ENCODE measurements around the gene STOML3.

The STOML3 gene, protein sequence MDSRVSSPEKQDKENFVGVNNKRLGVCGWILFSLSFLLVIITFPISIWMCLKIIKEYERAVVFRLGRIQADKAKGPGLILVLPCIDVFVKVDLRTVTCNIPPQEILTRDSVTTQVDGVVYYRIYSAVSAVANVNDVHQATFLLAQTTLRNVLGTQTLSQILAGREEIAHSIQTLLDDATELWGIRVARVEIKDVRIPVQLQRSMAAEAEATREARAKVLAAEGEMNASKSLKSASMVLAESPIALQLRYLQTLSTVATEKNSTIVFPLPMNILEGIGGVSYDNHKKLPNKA

DNA sequence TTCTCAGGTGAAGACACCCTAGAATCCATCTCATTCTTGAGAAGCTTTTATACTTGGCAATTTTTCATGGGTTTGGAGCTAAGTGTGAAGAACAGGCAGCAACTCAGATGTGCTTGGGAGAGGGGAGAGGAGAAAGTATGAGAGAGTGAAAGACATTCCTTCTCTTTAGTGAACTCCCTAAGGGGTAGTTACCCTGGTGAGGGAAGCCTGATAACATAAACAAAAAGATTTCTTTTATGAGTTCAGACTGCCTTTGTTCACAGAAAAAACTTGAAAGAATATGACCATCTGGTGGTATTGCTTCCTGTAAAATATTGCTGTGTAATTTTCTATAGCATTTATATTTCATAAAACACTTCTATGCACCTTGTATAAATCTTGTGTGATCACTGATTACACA is at the start of gene STOML3:
TSS of gene STOML3 (minus strand) at position 139 of the 400 bp plus-strand sequence. CDS start at position 29, 110 bp downstream.
- in situ Hi-C loops (cut with HindIII; ENCODE audit: low pct_ligation_motif_present, low pct_unique_long_range_greater_than_20kb, low sequenced_read_pairs), result no loop called here
- DNase-seq, result no peak

DNA sequence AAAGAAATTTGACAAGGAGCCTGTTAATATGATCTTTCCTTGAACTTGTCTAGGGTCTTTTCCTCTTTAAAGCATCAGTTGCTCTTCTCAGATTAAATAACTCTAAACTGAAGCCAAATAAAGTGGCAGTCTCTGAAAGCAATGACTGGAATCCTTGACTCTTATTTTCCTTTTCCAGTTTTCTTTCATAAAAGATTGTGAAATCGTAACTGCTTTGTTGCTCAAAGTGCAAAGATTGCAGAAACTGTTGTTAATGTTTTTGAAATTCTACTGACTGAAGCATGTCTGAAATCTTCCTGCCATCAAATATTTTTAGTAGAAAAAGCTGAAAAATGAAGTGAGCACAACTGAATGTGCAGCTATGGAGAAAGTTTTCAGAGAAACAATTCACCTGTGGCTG is 49.6 kb upstream of the STOML3 start:
- DNase-seq, result no peak
- in situ Hi-C loops (cut with HindIII; ENCODE audit: low pct_ligation_motif_present, low pct_unique_long_range_greater_than_20kb, low sequenced_read_pairs), result no loop called here

GRCh38 chr13:39039041-39039440 is 48.4 kb upstream of the STOML3 start:
- in situ Hi-C loops (cut with HindIII; ENCODE audit: low pct_ligation_motif_present, low pct_unique_long_range_greater_than_20kb, low sequenced_read_pairs), result no loop called here
- no peak for DNase-seq

DNA sequence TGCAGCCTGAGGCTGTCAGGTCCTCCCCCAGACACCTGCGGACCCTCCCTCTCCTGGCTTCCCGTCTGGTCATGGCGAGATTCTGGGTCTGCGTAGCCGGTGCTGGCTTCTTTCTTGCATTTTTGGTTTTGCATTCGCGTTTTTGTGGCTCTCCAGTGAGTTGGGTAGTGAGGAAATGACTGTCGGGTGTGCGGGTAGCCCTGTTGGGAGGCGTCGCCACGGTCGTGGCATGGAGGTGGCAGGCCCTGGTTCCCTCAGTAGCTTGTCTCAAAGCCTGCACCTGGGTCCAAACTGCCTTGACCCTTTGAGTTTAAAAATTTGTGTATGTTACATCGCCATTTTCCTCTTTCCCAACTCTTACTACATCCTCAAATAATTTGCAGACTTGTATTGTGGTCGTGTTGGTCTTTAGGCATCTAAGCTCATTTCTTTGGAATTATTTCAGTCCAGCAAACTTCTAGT is 48.0 kb upstream of the STOML3 start:
- DNase-seq, result peak; percentile 27
- in situ Hi-C loops (cut with HindIII; ENCODE audit: low pct_ligation_motif_present, low pct_unique_long_range_greater_than_20kb, low sequenced_read_pairs), result no loop called here

GRCh38 chr13:39037880-39038568 is 47.4 kb upstream of the STOML3 start, which contains the start of the genes NHLRC3 and PROSER1:
Gene NHLRC3, plus strand, starts transcription at chr13:39038456. Its CDS starts 184 bp downstream, at chr13:39038640.
Gene PROSER1, minus strand, starts transcription at chr13:39038089. Its CDS starts 847 bp downstream, at chr13:39037242.
- in situ Hi-C loops (cut with HindIII; ENCODE audit: low pct_ligation_motif_present, low pct_unique_long_range_greater_than_20kb, low sequenced_read_pairs), result no loop called here
- peak; percentile 89 for DNase-seq

DNA sequence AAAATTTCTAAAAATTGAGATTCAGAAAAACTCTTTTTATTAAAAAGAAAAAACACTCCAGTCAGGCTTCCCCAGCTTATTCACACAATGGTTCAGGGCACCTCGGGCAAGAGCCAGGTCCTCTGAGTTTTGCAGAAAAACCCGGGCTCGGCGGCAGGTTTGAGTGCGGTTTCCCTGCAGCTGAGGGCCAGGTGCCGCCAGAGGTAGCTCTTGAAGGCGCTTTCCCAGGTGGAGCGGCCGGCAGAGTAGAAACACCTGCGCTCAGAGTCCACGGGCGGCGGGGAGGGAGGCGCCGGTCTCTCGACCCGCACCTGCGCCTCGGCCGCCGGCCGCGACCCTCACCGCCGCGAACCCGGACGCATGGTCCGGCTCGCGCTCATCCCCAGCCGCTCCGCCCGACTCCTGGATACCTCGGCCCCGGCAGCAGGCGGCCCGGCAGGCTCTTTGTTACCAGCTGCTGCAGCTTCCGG is 46.8 kb upstream of the STOML3 start:
- DNase-seq, result no peak
- in situ Hi-C loops (cut with HindIII; ENCODE audit: low pct_ligation_motif_present, low pct_unique_long_range_greater_than_20kb, low sequenced_read_pairs), result no loop called here

GRCh38 chr13:39036212-39036611 is 45.6 kb upstream of the STOML3 start:
- DNase-seq, result peak; percentile 37
- in situ Hi-C loops (cut with HindIII; ENCODE audit: low pct_ligation_motif_present, low pct_unique_long_range_greater_than_20kb, low sequenced_read_pairs), result no loop called here

- in situ Hi-C loops (cut with HindIII; ENCODE audit: low pct_ligation_motif_present, low pct_unique_long_range_greater_than_20kb, low sequenced_read_pairs), result no loop called here
Measured at GRCh38 chr13:39035799-39036198, 45.2 kb upstream of the STOML3 start.

GRCh38 chr13:39035204-39035603 is 44.6 kb upstream of the STOML3 start:
- DNase-seq, result no peak
- in situ Hi-C loops (cut with HindIII; ENCODE audit: low pct_ligation_motif_present, low pct_unique_long_range_greater_than_20kb, low sequenced_read_pairs), result no loop called here

More at GRCh38 chr13:39035799-39036198, 45.2 kb upstream of the STOML3 start:
- DNase-seq, result no peak

- DNase-seq, result no peak
Measured at GRCh38 chr13:39034085-39034484, 43.5 kb upstream of the STOML3 start.

GRCh38 chr13:39032150-39032549 is 41.5 kb upstream of the STOML3 start:
- in situ Hi-C loops (cut with HindIII; ENCODE audit: low pct_ligation_motif_present, low pct_unique_long_range_greater_than_20kb, low sequenced_read_pairs), result no loop called here
- no peak for DNase-seq

More at GRCh38 chr13:39034085-39034484, 43.5 kb upstream of the STOML3 start:
- in situ Hi-C loops (cut with HindIII; ENCODE audit: low pct_ligation_motif_present, low pct_unique_long_range_greater_than_20kb, low sequenced_read_pairs), result no loop called here

- in situ Hi-C loops (cut with HindIII; ENCODE audit: low pct_ligation_motif_present, low pct_unique_long_range_greater_than_20kb, low sequenced_read_pairs), result no loop called here
- DNase-seq, result no peak
Measured at GRCh38 chr13:39025433-39025839, 34.8 kb upstream of the STOML3 start.

- DNase-seq, result no peak
- in situ Hi-C loops (cut with HindIII; ENCODE audit: low pct_ligation_motif_present, low pct_unique_long_range_greater_than_20kb, low sequenced_read_pairs), result no loop called here
Measured at GRCh38 chr13:39023761-39024160, 33.1 kb upstream of the STOML3 start.

DNA sequence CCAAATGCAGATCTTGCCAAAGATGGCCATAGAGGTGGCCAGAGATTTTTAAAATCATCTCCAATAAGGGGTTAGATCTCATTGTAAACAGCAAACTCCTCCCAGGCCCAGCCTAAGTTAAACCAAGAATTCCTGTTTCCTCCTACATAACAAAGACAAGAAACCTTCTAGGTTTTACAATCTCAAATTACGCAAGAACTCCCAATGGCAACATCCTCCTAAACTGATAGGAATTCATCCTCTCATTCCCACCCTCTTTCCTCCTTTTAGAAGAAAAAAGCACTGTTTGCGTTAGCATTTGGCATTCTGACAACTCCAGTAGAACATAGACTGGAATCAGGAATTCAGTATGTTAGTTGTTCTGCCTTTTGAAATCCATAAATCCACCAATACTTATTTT is 32.7 kb upstream of the STOML3 start:
- no peak for DNase-seq
- in situ Hi-C loops (cut with HindIII; ENCODE audit: low pct_ligation_motif_present, low pct_unique_long_range_greater_than_20kb, low sequenced_read_pairs), result no loop called here

- no peak for DNase-seq
- in situ Hi-C loops (cut with HindIII; ENCODE audit: low pct_ligation_motif_present, low pct_unique_long_range_greater_than_20kb, low sequenced_read_pairs), result no loop called here
Measured at GRCh38 chr13:39020853-39021462, 30.3 kb upstream of the STOML3 start.

GRCh38 chr13:39016787-39017186 is 26.2 kb upstream of the STOML3 start:
- peak; percentile 44 for DNase-seq
- in situ Hi-C loops (cut with HindIII; ENCODE audit: low pct_ligation_motif_present, low pct_unique_long_range_greater_than_20kb, low sequenced_read_pairs), result no loop called here

DNA sequence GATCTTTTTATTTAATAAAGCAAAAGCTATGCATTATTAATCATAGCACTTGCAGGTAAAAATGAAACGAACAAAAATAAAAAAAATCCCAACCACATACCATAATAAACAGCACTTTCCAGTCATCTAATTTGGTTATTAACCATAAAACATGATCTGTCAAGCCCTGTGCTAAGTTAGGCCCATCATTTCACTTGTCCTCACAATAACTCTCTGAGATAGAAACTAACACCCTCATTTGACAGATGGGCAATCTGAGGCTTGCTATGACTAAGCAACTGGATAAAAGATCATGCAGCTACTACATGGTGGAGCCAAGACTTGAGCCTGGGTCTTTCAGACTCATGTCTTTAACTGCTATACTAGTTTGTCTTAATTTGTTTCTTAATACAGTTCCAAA is 25.5 kb upstream of the STOML3 start:
- in situ Hi-C loops (cut with HindIII; ENCODE audit: low pct_ligation_motif_present, low pct_unique_long_range_greater_than_20kb, low sequenced_read_pairs), result no loop called here

GRCh38 chr13:39013462-39013861 is 22.8 kb upstream of the STOML3 start:
- in situ Hi-C loops (cut with HindIII; ENCODE audit: low pct_ligation_motif_present, low pct_unique_long_range_greater_than_20kb, low sequenced_read_pairs), result no loop called here
- DNase-seq, result no peak

More for the DNA sequence above, 25.5 kb upstream of the STOML3 start:
- no peak for DNase-seq

DNA sequence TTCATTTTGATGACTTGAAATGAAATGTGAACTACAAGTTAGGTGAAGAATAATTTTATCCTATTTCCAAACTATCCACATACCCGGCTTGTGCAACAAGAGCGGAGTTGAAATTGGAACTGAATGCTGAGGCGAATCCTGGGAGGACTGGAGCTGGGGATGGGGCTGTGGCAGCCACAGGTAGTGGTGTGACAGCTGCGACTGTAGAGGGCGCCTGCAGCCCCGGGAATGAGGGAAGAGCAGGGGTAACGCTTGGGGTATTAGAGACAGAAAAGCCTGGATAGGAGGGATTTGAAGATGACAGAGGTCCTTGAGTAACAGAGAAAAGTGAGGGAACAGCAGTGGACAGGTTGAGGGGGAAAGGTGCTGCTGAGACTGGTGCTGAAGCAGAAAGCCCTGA is 22.0 kb upstream of the STOML3 start:
- DNase-seq, result no peak
- in situ Hi-C loops (cut with HindIII; ENCODE audit: low pct_ligation_motif_present, low pct_unique_long_range_greater_than_20kb, low sequenced_read_pairs), result no loop called here

Data from ACHN (cell line).